Mesendoderm (in vitro differentiated cells): Measurements from ENCODE around the gene PCDHA2.
"Not testable (repeated sequence)": the region's sequence is repeated elsewhere in the genome, so short reads cannot be mapped to it uniquely, and the experiment has no call there.

Experiments
- DNase-seq: peaks from one replicate; pipeline ENCODE4 v3.0.0; 2013
- H2AK5ac ChIP-seq: 2 replicates; pipeline ENCODE4 v1.6.1; 2013; ENCODE audit warnings: low read length, inconsistent platforms
- H2BK120ac ChIP-seq: 2 replicates; pipeline ENCODE4 v1.6.1; 2013; ENCODE audit warnings: low read depth, mild to moderate bottlenecking, low read length, moderate library complexity, mixed read lengths
- H2BK15ac ChIP-seq: replicated peaks from 2 replicates; pipeline ENCODE4 v1.6.1; 2013; ENCODE audit warnings: low read depth, mild to moderate bottlenecking, moderate library complexity
- H2BK5ac ChIP-seq: 2 replicates; pipeline ENCODE4 v1.6.1; 2013; ENCODE audit warnings: low read length, inconsistent platforms
- H3K18ac ChIP-seq: 2 replicates; pipeline ENCODE4 v1.6.1; 2013; ENCODE audit warnings: mild to moderate bottlenecking, low read length, mixed read lengths
- H3K23ac ChIP-seq: one replicate; pipeline ENCODE4 v1.6.1; 2013; ENCODE audit warnings: low read length
- H3K27ac ChIP-seq: 2 replicates; pipeline ENCODE4 v1.5.1; 2013; ENCODE audit warnings: low read depth, mild to moderate bottlenecking, inconsistent platforms, low read length, moderate library complexity
- H3K27me3 ChIP-seq: 2 replicates; pipeline ENCODE4 v1.6.1; 2013; ENCODE audit warnings: low read length, control low read depth, mild to moderate bottlenecking, inconsistent platforms; ENCODE audit not compliant: insufficient read depth, poor library complexity
- H3K36me3 ChIP-seq: 2 replicates; pipeline ENCODE4 v1.6.1; 2013; ENCODE audit warnings: low read length, inconsistent platforms; ENCODE audit not compliant: control insufficient read depth, insufficient read depth
- H3K4ac ChIP-seq: one replicate; pipeline ENCODE4 v1.6.1; 2013; ENCODE audit warnings: low read depth, mild to moderate bottlenecking, low read length, moderate library complexity
- H3K4me1 ChIP-seq: 2 replicates; pipeline ENCODE4 v1.6.1; 2013; ENCODE audit warnings: low read depth, low read length, inconsistent platforms; ENCODE audit not compliant: control insufficient read depth
- H3K4me2 ChIP-seq: 2 replicates; pipeline ENCODE4 v1.6.1; 2013; ENCODE audit warnings: low read length
- H3K4me3 ChIP-seq: 2 replicates; pipeline ENCODE4 v1.5.1; 2013; ENCODE audit warnings: mild to moderate bottlenecking, low read length
- H3K56ac ChIP-seq: one replicate; pipeline ENCODE4 v1.6.1; 2013; ENCODE audit warnings: low read length
- H3K79me1 ChIP-seq: 2 replicates; pipeline ENCODE4 v1.6.1; 2013; ENCODE audit warnings: low read length, inconsistent platforms
- H3K79me2 ChIP-seq: 2 replicates; pipeline ENCODE4 v1.6.1; 2013; ENCODE audit warnings: mild to moderate bottlenecking, low read length; ENCODE audit not compliant: control insufficient read depth, insufficient read depth
- H3K9ac ChIP-seq: 2 replicates; pipeline ENCODE4 v1.6.1; 2013; ENCODE audit warnings: low read length, inconsistent platforms
- H4K5ac ChIP-seq: one replicate; pipeline ENCODE4 v1.6.1; 2013; ENCODE audit warnings: low read length
- H4K8ac ChIP-seq: one replicate; pipeline ENCODE4 v1.6.1; 2013; ENCODE audit warnings: low read depth, mild to moderate bottlenecking, control low read depth, low read length, moderate library complexity
- WGBS: extraction: QIAGEN DNeasy Blood & Tissue Kit; methylation state at CpG from one replicate; pipeline ENCODE4 v1.1.7; 2013; ENCODE audit warnings: low lambda C conversion rate, missing lambda C conversion rate; ENCODE audit not compliant: insufficient coverage; ENCODE audit errors: extremely low coverage; 5-methylcytosine and 5-hydroxymethylcytosine counted together

Gene PCDHA2

DNA sequence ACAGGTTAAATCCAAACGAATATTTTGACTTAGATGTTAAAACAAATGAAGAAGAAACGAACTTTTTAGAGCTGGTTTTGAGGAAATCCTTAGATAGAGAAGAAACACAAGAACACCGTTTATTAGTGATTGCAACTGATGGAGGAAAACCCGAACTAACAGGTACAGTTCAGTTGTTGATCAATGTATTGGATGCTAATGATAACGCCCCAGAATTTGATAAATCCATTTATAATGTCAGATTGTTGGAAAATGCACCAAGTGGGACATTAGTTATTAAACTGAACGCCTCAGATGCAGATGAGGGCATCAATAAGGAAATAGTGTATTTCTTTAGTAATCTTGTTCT, 27.6 kb downstream of the PCDHA2 start:
- Histone ChIP-seq H2AK5ac (no peak overlapping the region), H4K5ac (no peak overlapping the region), H2BK5ac (no peak overlapping the region), H3K36me3 (no peaks in the 10 kb centered on the region), H3K4me2 (no peak overlapping the region), H3K27me3 (no peaks in the 10 kb centered on the region), H3K4ac (no peak overlapping the region), H3K27ac (no peak overlapping the region), H2BK120ac (no peak overlapping the region), H3K79me2 (no peaks in the 10 kb centered on the region), H2BK15ac (no peak overlapping the region), H3K18ac (no peak overlapping the region), H3K4me1 (no peaks in the 10 kb centered on the region), H4K8ac (no peak overlapping the region), H3K79me1 (no peaks in the 10 kb centered on the region), H3K9ac (no peak overlapping the region), H3K4me3 (no peak overlapping the region), H3K23ac (no peak overlapping the region), H3K56ac (no peak overlapping the region)
- no CpG with 5 or more reads among the region's 6 CpGs for WGBS
- no peak for DNase-seq

DNA sequence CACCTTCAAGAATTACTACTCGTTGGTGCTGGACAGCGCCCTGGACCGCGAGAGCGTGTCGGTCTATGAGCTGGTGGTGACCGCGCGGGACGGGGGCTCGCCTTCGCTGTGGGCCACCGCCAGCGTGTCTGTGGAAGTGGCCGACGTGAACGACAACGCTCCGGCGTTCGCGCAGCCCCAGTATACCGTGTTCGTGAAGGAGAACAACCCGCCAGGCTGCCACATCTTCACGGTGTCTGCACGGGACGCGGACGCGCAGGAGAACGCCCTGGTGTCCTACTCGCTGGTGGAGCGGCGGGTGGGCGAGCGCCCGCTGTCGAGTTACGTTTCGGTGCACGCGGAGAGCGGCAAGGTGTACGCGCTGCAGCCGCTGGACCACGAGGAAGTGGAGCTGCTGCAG, 28.3 kb downstream of the PCDHA2 start:
- not testable (repeated sequence) for H2BK5ac ChIP-seq, H3K79me2 ChIP-seq, H3K79me1 ChIP-seq, DNase-seq, H3K18ac ChIP-seq, H3K27me3 ChIP-seq, H3K27ac ChIP-seq, H2BK120ac ChIP-seq, H3K9ac ChIP-seq, H2AK5ac ChIP-seq, H4K8ac ChIP-seq, H3K36me3 ChIP-seq, H2BK15ac ChIP-seq, H3K56ac ChIP-seq, H3K4me1 ChIP-seq, H3K23ac ChIP-seq, H4K5ac ChIP-seq, H3K4ac ChIP-seq, H3K4me2 ChIP-seq, H3K4me3 ChIP-seq
- WGBS, result no CpG with 5 or more reads among the region's 48 CpGs

DNA sequence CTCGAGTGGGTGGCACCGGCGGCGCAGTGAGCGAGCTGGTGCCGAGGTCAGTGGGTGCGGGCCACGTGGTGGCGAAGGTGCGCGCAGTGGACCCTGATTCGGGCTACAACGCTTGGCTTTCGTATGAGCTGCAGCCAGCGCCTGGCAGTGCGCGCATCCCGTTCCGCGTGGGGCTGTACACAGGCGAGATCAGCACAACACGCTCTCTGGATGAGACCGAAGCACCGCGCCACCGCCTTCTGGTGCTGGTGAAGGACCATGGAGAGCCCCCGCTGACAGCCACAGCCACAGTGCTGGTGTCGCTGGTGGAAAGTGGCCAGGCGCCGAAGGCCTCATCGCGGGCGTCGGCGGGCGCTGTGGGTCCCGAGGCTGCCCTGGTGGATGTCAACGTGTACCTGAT, 28.8 kb downstream of the PCDHA2 start:
- DNase-seq, result no peak
- no CpG with 5 or more reads among the region's 38 CpGs for WGBS
- no peak overlapping the region for H3K56ac ChIP-seq
- no peak overlapping the region for H3K27ac ChIP-seq
- H3K4me1 ChIP-seq, result no peaks in the 10 kb centered on the region
- H2AK5ac ChIP-seq, result no peak overlapping the region
- H3K4me3 ChIP-seq, result no peak overlapping the region
- no peak overlapping the region for H3K23ac ChIP-seq
- no peak overlapping the region for H4K8ac ChIP-seq
- no peak overlapping the region for H3K4me2 ChIP-seq
- no peaks in the 10 kb centered on the region for H3K79me1 ChIP-seq
- H3K36me3 ChIP-seq, result no peaks in the 10 kb centered on the region
- H2BK120ac ChIP-seq, result no peak overlapping the region
- H4K5ac ChIP-seq, result no peak overlapping the region
- no peak overlapping the region for H2BK15ac ChIP-seq
- no peaks in the 10 kb centered on the region for H3K27me3 ChIP-seq
- no peaks in the 10 kb centered on the region for H3K79me2 ChIP-seq
- no peak overlapping the region for H3K9ac ChIP-seq
- no peak overlapping the region for H3K4ac ChIP-seq
- H2BK5ac ChIP-seq, result no peak overlapping the region
- no peak overlapping the region for H3K18ac ChIP-seq

DNA sequence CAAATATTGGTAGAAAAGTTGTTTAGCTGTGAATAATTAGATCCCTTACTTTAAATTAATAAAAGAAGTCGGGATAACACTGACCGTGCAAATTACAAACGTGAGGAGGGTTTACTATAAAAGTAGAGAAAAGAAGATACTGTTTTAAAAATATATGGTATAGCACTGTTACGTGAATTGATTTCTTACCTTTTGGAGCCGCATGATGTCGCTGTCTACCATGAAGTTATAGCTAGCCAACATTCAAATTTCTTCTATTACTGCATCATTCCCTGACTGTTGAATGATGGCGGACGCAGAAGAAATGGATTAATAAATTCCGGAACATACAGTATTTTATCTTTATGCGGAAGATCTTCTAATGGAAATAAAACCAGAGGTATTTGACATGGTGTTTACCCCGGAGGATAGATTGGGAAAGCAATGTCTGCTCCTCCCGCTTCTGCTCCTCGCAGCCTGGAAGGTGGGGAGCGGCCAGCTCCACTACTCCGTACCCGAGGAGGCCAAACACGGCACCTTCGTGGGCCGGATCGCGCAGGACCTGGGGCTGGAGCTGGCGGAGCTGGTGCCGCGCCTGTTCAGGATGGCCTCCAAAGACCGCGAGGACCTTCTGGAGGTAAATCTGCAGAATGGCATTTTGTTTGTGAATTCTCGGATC, 33.2 kb downstream of the PCDHA2 start, which contains the start of gene PCDHA6:
PCDHA6 (plus strand) TSS at position 257 of the 658 bp plus-strand sequence; CDS start at position 389, 132 bp downstream.
- Histone ChIP-seq H2BK120ac (no peak within 1 kb of the TSS), H3K23ac (no peak within 1 kb of the TSS), H3K4me3 (peak within 1 kb of the TSS; percentile 43), H2BK5ac (no peak within 1 kb of the TSS), H3K9ac (peak within 1 kb of the TSS; percentile 68), H3K18ac (no peak within 1 kb of the TSS), H3K56ac (peak within 1 kb of the TSS; percentile 85), H3K4ac (no peak within 1 kb of the TSS), H3K36me3 (no peaks in the 10 kb centered on the region), H2AK5ac (no peak within 1 kb of the TSS), H3K4me2 (no peak within 1 kb of the TSS), H3K27ac (no peak within 1 kb of the TSS), H4K5ac (no peak within 1 kb of the TSS), H3K79me1 (no peaks in the 10 kb centered on the region), H3K79me2 (no peaks in the 10 kb centered on the region), H4K8ac (no peak within 1 kb of the TSS), H2BK15ac (no peak within 1 kb of the TSS), H3K4me1 (no peaks in the 10 kb centered on the region), H3K27me3 (no peaks in the 10 kb centered on the region)
- no CpG with 5 or more reads among the region's 27 CpGs for WGBS
- peak; percentile 21 for DNase-seq

DNA sequence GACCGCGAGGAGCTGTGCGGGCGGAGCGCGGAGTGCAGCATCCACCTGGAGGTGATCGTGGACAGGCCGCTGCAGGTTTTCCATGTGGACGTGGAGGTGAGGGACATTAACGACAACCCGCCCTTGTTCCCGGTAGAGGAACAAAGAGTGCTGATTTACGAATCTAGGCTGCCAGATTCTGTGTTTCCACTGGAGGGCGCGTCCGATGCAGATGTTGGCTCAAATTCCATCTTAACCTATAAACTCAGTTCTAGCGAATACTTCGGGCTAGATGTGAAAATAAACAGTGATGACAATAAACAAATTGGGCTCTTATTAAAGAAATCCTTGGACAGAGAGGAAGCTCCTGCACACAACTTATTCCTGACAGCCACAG, 33.7 kb downstream of the PCDHA2 start:
- Histone ChIP-seq H3K36me3 (no peaks in the 10 kb centered on the region), H3K27ac (no peak overlapping the region), H2AK5ac (no peak overlapping the region), H3K18ac (no peak overlapping the region), H4K8ac (no peak overlapping the region), H3K4ac (no peak overlapping the region), H2BK15ac (no peak overlapping the region), H3K27me3 (no peaks in the 10 kb centered on the region), H3K79me1 (no peaks in the 10 kb centered on the region), H4K5ac (no peak overlapping the region), H3K23ac (no peak overlapping the region), H3K9ac (peak overlapping the region; percentile 68), H3K56ac (peak overlapping the region; percentile 85), H3K4me3 (no peak overlapping the region), H3K4me2 (no peak overlapping the region), H2BK5ac (no peak overlapping the region), H2BK120ac (no peak overlapping the region), H3K79me2 (no peaks in the 10 kb centered on the region), H3K4me1 (no peaks in the 10 kb centered on the region)
- peak; percentile 50 for DNase-seq
- no CpG with 5 or more reads among the region's 18 CpGs for WGBS
